ENCODE measurements around the gene TCTN1.

GRCh38 chr12:110641521-110641920 lies 27.6 kb downstream of the TCTN1 start:
- TF ChIP-seq CTCF (IDR thresholded peaks at IDR 0.05) (no peak), POLR2A (IDR thresholded peaks at IDR 0.05) (no peak)
